Activated T-cell treated with anti-CD3 and anti-CD28 coated beads, Interleukin-2, amount 50 U/mL, for 1 hour (primary cell): ENCODE results near the gene CNOT9.
"Not testable (repeated sequence)": the region's sequence is repeated elsewhere in the genome, so short reads cannot be mapped to it uniquely, and the experiment has no call there.

Source experiments
- DNase-seq: peaks from one replicate; pipeline ENCODE4 v3.0.0-alpha.2; 2020

Gene CNOT9

GRCh38 chr2:218568190-218569037 lies at the start of gene CNOT9, which contains the start of gene USP37:
TSS of gene CNOT9 (plus strand) at chr2:218568839. CDS start at chr2:218568955, 116 bp downstream.
TSS of gene USP37 (minus strand) at chr2:218568351. CDS start at chr2:218558653, 9,698 bp downstream.
- peak; percentile 100 for DNase-seq

- no peak for DNase-seq
Measured at GRCh38 chr2:218518876-218519275, 49.8 kb upstream of the CNOT9 start.

- DNase-seq = no peak
Measured at GRCh38 chr2:218523651-218524050, 45.0 kb upstream of the CNOT9 start.

- DNase-seq = not testable (repeated sequence)
Measured at GRCh38 chr2:218528409-218528808, 40.2 kb upstream of the CNOT9 start.

GRCh38 chr2:218529990-218530389 lies 38.6 kb upstream of the CNOT9 start:
- no peak for DNase-seq

- DNase-seq = no peak
Measured at GRCh38 chr2:218536804-218537494, 31.7 kb upstream of the CNOT9 start.

GRCh38 chr2:218540015-218540414 lies 28.6 kb upstream of the CNOT9 start:
- DNase-seq = no peak

- DNase-seq = no peak
Measured at GRCh38 chr2:218546012-218546411, 22.6 kb upstream of the CNOT9 start.

GRCh38 chr2:218547511-218547910 lies 21.1 kb upstream of the CNOT9 start:
- DNase-seq = no peak

- no peak for DNase-seq
Measured at GRCh38 chr2:218547978-218548377, 20.7 kb upstream of the CNOT9 start.

GRCh38 chr2:218554225-218554624 lies 14.4 kb upstream of the CNOT9 start:
- DNase-seq = not testable (repeated sequence)

GRCh38 chr2:218555527-218555926 lies 13.1 kb upstream of the CNOT9 start:
- no peak for DNase-seq

GRCh38 chr2:218557941-218558340 lies 10.7 kb upstream of the CNOT9 start:
- no peak for DNase-seq

- no peak for DNase-seq
Measured at GRCh38 chr2:218558986-218559385, 9.7 kb upstream of the CNOT9 start.

- DNase-seq = no peak
Measured at GRCh38 chr2:218564056-218564455, 4.6 kb upstream of the CNOT9 start.

GRCh38 chr2:218566296-218566695 lies 2.3 kb upstream of the CNOT9 start:
- no peak for DNase-seq

- no peak for DNase-seq
Measured at GRCh38 chr2:218567797-218568189, 846 bp upstream of the CNOT9 start.

GRCh38 chr2:218569038-218569431 lies 396 bp downstream of the CNOT9 start:
- DNase-seq = peak; percentile 69

GRCh38 chr2:218569661-218570500 lies 1.2 kb downstream of the CNOT9 start:
- no peak for DNase-seq

- no peak for DNase-seq
Measured at GRCh38 chr2:218570850-218571249, 2.2 kb downstream of the CNOT9 start.

- DNase-seq = no peak
Measured at GRCh38 chr2:218576854-218577253, 8.2 kb downstream of the CNOT9 start.

- no peak for DNase-seq
Measured at GRCh38 chr2:218577482-218578220, 9.0 kb downstream of the CNOT9 start.
